ENCODE data around the gene RRN3. TPM values are rescaled to one million over a fixed set of nuclear protein-coding genes. Genes with fewer than 3 reads are reported as not detected.
A peak's percentile ranks its signal among the peaks of the same experiment; 100 is the strongest.
"Not testable (repeated sequence)": the region's sequence is repeated elsewhere in the genome, so short reads cannot be mapped to it uniquely, and the experiment has no call there.

The RRN3 gene
- 24.4 to 25.8 TPM (median 25.1 TPM) in 3 replicates for total RNA-seq
- long read RNA-seq, transcript RRN3-201 (18 exons, 3,762 nt) = major isoform, 65 of 77 reads
- long read RNA-seq, partial matches to known transcripts = 7 of 77 reads
- long read RNA-seq, other reads (novel, unspliced or antisense) = 4 of 77 reads

- Mint-ChIP-seq H3K4me3 (ENCODE audit: unreplicated experiment) (peak within 1 kb of the TSS; percentile 97), H3K4me1 (ENCODE audit: low read depth) (peaks cover 19% of the 10 kb centered on the region), H3K27ac (ENCODE audit: unreplicated experiment) (peak within 1 kb of the TSS; percentile 97)
- not testable (repeated sequence) for H3K27me3 Mint-ChIP-seq (ENCODE audit: low read depth); H3K9me3 Mint-ChIP-seq (ENCODE audit: low read depth); H3K36me3 Mint-ChIP-seq (ENCODE audit: low read depth)
- DNase-seq (ENCODE audit: low spot score) = peak; percentile 97
Observed at GRCh38 chr16:15093955-15094827, at the start of gene RRN3. TSS of gene RRN3 (minus strand) at chr16:15094272. CDS start at chr16:15094233, 39 bp downstream.

DNA sequence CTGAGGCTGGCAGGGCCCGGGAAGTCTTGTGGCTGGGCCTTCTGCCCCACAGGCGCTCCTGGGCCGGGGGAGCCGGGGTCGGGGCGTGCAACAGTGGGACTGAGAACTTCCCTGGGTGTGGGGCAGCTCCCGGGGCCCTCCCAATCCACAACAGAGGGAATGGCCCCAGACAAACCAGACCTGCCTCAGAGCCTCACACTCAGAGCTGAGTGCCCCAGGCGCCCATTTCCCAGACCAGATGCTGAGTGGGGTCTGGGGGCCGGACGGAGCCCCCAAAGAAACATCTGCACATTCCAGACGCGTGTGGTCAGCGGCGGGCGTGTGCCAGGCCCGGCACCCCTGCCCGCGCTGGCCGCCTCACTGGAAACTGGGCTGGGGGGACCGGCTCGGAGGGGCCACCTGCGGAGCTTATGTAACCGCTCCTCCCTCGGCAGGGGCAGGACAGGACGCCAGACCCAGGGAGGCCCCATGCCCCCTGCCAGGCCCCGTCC, 49.6 kb upstream of the RRN3 start:
- H3K36me3 Mint-ChIP-seq (ENCODE audit: low read depth); H3K4me3 Mint-ChIP-seq (ENCODE audit: unreplicated experiment): not testable (repeated sequence)

DNA sequence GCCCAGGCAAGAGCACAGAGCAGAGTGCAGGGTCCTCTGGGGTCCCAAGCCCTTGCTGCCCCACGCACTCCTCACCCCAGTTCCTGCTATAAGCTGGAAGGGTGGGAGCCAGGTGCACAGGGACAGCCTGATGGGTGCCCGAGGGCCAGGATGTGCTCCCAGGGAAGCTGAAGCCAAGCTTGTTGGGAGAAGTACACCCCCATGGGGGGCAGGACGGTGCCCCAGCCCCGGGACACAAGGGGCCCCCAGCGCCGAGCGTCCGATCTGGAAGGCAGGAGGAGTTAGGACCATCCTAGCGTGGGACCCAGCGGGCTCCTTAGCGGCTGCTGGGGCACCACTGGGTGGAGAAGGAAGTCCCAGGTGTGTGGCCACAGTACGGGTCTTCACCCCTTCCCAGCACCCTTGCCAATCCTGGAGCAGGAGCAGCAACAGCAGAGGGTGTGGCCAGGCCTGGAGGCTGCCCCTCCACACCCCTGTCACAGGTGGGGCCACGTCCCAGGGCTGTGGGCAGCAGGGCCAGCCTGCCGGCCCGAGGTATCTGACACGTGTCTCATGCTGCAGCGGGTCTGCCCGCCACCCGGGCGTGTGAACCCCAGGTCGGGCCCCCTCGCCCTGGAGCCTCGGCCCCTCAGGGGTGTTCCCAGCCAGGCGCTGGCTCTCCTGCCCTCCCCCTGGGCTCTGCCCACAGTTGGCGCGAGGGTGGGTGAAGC, 49.0 kb upstream of the RRN3 start:
- H3K9me3 Mint-ChIP-seq (ENCODE audit: low read depth); DNase-seq (ENCODE audit: low spot score); H3K36me3 Mint-ChIP-seq (ENCODE audit: low read depth); H3K4me3 Mint-ChIP-seq (ENCODE audit: unreplicated experiment); H3K27ac Mint-ChIP-seq (ENCODE audit: unreplicated experiment); H3K27me3 Mint-ChIP-seq (ENCODE audit: low read depth): not testable (repeated sequence)
- peaks cover 38% of the 10 kb centered on the region for H3K4me1 Mint-ChIP-seq (ENCODE audit: low read depth)

More for the DNA sequence above, 49.6 kb upstream of the RRN3 start:
- H3K27me3 Mint-ChIP-seq (ENCODE audit: low read depth); DNase-seq (ENCODE audit: low spot score); H3K9me3 Mint-ChIP-seq (ENCODE audit: low read depth): not testable (repeated sequence)
- Mint-ChIP-seq H3K4me1 (ENCODE audit: low read depth) (peaks cover 42% of the 10 kb centered on the region), H3K27ac (ENCODE audit: unreplicated experiment) (peak overlapping the region; percentile 51)

- H3K4me1 Mint-ChIP-seq (ENCODE audit: low read depth) = peaks cover 31% of the 10 kb centered on the region
- not testable (repeated sequence) for H3K27ac Mint-ChIP-seq (ENCODE audit: unreplicated experiment); H3K9me3 Mint-ChIP-seq (ENCODE audit: low read depth); H3K27me3 Mint-ChIP-seq (ENCODE audit: low read depth); DNase-seq (ENCODE audit: low spot score); H3K4me3 Mint-ChIP-seq (ENCODE audit: unreplicated experiment); H3K36me3 Mint-ChIP-seq (ENCODE audit: low read depth)
Observed at GRCh38 chr16:15142107-15142890, 48.2 kb upstream of the RRN3 start.

- Mint-ChIP-seq H3K27me3 (ENCODE audit: low read depth) (no peaks in the 10 kb centered on the region), H3K9me3 (ENCODE audit: low read depth) (no peaks in the 10 kb centered on the region), H3K27ac (ENCODE audit: unreplicated experiment) (no peak overlapping the region), H3K4me1 (ENCODE audit: low read depth) (peaks cover 26% of the 10 kb centered on the region), H3K36me3 (ENCODE audit: low read depth) (no peaks in the 10 kb centered on the region), H3K4me3 (ENCODE audit: unreplicated experiment) (no peak overlapping the region)
- no peak for DNase-seq (ENCODE audit: low spot score)
- TF ChIP-seq, protein P1, sequence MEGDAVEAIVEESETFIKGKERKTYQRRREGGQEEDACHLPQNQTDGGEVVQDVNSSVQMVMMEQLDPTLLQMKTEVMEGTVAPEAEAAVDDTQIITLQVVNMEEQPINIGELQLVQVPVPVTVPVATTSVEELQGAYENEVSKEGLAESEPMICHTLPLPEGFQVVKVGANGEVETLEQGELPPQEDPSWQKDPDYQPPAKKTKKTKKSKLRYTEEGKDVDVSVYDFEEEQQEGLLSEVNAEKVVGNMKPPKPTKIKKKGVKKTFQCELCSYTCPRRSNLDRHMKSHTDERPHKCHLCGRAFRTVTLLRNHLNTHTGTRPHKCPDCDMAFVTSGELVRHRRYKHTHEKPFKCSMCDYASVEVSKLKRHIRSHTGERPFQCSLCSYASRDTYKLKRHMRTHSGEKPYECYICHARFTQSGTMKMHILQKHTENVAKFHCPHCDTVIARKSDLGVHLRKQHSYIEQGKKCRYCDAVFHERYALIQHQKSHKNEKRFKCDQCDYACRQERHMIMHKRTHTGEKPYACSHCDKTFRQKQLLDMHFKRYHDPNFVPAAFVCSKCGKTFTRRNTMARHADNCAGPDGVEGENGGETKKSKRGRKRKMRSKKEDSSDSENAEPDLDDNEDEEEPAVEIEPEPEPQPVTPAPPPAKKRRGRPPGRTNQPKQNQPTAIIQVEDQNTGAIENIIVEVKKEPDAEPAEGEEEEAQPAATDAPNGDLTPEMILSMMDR (IDR thresholded peaks at IDR 0.05) = no peak
Observed at GRCh38 chr16:15141586-15141985, 47.5 kb upstream of the RRN3 start.

DNA sequence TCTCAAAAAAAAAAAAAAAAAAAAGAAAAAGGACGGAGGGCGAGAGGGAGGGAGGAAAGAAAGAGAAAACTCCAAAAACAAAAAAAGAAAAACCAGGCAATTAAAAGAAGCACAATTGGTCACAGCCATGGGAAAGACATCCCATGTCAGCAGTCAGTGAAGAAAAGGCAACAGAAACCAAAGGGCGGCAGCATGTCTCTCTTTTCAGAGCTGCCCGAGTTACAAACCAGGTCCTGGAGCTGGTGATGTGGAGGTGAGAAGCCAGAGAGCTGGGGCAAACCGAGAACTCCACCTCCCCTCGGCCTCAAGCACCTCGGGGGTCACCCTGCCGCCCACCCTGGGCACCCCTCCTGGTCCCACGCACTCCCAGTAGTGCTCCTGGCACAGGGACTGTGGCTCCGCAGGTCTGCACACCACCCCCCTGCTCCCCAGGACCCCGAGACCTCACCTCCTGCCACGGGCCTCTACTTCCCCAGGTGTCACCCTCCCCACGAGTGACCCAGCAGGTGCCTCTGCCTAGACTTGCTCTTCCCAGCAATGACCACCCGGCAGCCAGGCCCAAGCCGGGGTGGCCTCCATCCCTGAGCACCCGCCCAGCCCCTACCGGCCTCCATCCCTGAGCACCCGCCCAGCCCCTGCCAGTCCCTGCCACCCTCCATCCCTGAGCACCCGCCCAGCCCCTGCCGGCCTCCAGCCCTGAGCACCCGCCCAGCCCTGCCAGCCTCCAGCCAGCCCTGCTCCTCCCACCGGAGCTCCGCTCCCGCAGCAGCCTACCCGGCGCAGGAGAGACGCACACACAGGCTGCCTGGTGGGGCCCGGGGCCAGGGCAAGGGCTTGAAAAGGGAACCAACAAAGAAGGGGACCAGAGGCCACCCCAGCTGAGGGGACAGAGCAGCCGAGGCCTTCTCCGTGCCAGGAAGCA, 46.6 kb upstream of the RRN3 start:
- H3K36me3 Mint-ChIP-seq (ENCODE audit: low read depth); H3K27ac Mint-ChIP-seq (ENCODE audit: unreplicated experiment); H3K4me3 Mint-ChIP-seq (ENCODE audit: unreplicated experiment); H3K27me3 Mint-ChIP-seq (ENCODE audit: low read depth); H3K9me3 Mint-ChIP-seq (ENCODE audit: low read depth); DNase-seq (ENCODE audit: low spot score): not testable (repeated sequence)
- H3K4me1 Mint-ChIP-seq (ENCODE audit: low read depth) = peaks cover 19% of the 10 kb centered on the region

GRCh38 chr16:15137514-15137913, 43.4 kb upstream of the RRN3 start:
- DNase-seq (ENCODE audit: low spot score); H3K36me3 Mint-ChIP-seq (ENCODE audit: low read depth); H3K9me3 Mint-ChIP-seq (ENCODE audit: low read depth); H3K27ac Mint-ChIP-seq (ENCODE audit: unreplicated experiment); H3K4me3 Mint-ChIP-seq (ENCODE audit: unreplicated experiment); H3K4me1 Mint-ChIP-seq (ENCODE audit: low read depth); H3K27me3 Mint-ChIP-seq (ENCODE audit: low read depth): not testable (repeated sequence)

DNA sequence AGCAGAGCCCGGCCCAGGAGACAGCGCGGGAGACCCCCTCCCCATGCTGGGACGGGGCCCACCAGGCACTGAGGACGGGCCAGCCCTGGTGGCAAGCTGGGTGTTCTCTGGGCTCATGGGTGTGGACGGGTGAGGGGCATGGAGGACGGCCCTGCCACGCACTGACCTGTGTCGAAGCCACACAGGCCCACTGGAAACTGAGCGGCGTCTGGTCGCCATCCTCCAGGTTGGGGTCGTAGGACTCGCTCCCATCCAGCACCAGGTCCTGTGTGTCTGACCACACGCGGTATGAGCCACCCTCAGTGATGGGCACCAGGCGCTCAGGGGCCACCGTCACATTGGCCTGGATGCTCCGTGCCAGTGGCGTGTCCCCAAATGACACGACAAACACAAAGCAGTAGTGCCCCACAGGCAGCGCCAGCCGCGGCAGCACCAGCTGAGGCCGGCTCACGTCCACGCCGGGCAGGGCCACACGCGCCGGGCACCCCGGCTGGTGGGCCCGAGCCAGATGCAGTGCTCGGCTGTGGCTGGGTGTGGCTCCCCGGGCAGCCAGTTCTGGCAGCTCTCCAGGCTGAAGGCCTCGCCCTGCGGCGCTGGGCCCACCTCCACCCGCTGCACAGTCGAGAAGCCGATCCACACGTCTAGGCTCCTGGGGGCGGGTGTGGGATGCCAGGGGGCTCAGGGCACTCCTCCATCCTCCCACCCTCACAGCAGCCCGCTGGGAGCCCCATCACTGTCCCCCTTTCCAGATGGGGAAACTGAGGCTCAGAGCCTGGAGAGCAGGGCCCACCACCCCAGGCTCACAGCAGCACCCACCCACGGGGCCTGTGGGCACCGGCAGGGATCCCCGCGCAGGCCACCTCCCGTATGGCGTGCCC, 41.6 kb upstream of the RRN3 start:
- not testable (repeated sequence) for H3K36me3 Mint-ChIP-seq (ENCODE audit: low read depth); H3K9me3 Mint-ChIP-seq (ENCODE audit: low read depth); H3K4me1 Mint-ChIP-seq (ENCODE audit: low read depth); H3K27me3 Mint-ChIP-seq (ENCODE audit: low read depth); H3K27ac Mint-ChIP-seq (ENCODE audit: unreplicated experiment); DNase-seq (ENCODE audit: low spot score); H3K4me3 Mint-ChIP-seq (ENCODE audit: unreplicated experiment)

DNA sequence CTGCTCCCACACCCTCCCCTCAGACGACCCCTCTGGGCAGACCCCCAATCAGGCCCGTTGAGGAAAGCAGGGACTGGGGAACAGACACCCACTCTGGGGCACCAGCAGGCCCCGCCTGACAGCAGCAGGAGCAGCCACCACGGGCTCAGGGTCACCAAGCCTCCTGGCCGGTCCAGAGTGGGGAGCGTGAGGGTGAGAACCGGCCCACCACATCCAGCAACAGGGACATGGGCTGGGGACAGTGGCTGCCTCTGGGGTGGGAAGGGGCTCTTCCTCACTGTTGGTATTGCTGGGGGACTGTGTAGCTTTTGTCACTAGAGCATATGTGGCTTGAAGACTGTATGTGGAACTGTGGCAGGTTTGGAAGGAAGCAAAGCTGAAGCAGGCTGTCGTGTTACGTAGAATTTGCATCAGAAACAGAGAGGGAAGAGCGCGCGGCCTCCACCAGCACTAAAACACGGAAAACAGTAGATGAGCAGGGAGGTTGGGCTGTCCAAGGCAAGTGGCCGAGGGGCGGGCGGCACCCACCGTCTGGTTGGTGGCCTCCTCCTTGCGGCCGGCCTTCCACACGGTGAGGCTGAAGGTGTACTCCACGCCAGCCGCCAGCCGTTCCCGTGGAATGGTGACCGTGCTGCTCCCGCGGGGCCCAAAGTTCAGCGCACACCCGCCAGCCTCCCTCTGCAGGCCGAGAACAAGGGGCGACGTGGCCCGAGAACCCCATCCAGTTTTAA, 40.8 kb upstream of the RRN3 start:
- H3K9me3 Mint-ChIP-seq (ENCODE audit: low read depth); H3K4me1 Mint-ChIP-seq (ENCODE audit: low read depth); H3K27me3 Mint-ChIP-seq (ENCODE audit: low read depth); DNase-seq (ENCODE audit: low spot score); H3K4me3 Mint-ChIP-seq (ENCODE audit: unreplicated experiment); H3K36me3 Mint-ChIP-seq (ENCODE audit: low read depth): not testable (repeated sequence)
- H3K27ac Mint-ChIP-seq (ENCODE audit: unreplicated experiment) = peak overlapping the region; percentile 61
